GM12878 (cell line): Measurements from ENCODE around the gene STX1A.

Experiments
- MXI1 ChIP-seq: fragments of 150-350 bp; IDR thresholded peaks from 2 replicates; pipeline ENCODE4 v1.6.1; 2011; ENCODE audit warnings: low read depth, mild to moderate bottlenecking, inconsistent platforms, low read length, improper control_type of control experiment
- SIN3A ChIP-seq: IDR thresholded peaks from 2 replicates; pipeline ENCODE4 v1.6.1; 2012; ENCODE audit warnings: low read depth, low read length, improper control_type of control experiment

DNA sequence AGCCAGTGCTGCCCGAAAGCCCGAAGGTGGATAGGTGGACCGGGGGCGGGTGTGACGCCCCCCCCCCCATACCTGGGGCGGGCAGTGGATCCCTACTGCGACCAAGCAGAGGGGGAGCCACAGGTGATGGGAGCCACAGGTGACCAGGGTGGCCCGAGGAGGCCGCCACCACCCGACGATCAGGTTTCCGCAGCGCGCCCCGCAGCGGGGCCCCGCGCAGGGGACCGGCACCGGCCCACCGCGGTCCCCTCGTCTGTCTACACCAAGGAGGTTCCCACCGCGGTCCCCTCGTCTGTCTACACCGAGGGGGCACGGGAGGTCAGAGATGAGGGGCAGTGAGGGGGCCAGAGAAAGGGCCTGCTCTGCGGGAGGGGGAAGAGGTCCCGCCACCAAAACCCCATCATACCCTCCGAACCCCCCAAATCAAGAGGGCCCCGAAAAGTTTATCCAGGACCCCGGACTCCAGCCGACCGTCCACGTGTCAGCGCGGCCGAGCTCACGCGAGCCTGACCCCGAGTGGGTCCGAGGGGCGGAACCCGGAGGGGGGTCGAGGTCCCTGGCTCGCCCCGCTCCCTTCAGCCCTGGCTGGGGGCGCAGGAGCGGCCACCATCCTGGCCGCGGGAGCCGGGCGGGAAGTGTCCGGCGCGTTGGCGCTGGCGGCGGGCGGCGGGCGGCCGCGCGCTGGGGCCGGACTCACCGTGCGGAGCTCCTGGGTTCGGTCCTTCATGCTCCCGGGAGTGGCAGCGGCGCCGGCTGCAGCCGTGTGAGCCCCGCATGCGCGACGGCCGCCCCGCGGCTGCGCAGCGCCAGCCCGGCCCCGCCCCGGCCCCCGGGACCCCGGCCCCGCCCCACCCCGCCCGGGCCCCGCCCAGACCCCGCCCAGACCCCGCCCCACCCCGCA lies at the start of gene STX1A:
- no peak for TF ChIP-seq SIN3A
- TF ChIP-seq MXI1: no peak
